Mammary epithelial cell (primary cell): ENCODE results near the gene ANKRD1.

Experiments used
- EZH2 ChIP-seq: IDR thresholded peaks from 2 replicates; pipeline ENCODE4 v1.6.1; 2012; ENCODE audit warnings: low read length, inconsistent platforms, borderline replicate concordance
- TF ChIP-seq, protein P1 (sequence below), 2 donors: IDR thresholded peaks in 1 of 2; conservative IDR thresholded peaks in 1 of 2; 2 replicates each; pipeline ENCODE4 v1.5.1; 2011 to 2012; ENCODE audit warnings: inconsistent platforms in 2 of 2, low read length in 2 of 2, mild to moderate bottlenecking in 2 of 2, control low read depth in 1 of 2, low read depth in 1 of 2; ENCODE audit not compliant: insufficient read depth in 1 of 2; ENCODE audit errors: extremely low read depth in 1 of 2

DNA sequence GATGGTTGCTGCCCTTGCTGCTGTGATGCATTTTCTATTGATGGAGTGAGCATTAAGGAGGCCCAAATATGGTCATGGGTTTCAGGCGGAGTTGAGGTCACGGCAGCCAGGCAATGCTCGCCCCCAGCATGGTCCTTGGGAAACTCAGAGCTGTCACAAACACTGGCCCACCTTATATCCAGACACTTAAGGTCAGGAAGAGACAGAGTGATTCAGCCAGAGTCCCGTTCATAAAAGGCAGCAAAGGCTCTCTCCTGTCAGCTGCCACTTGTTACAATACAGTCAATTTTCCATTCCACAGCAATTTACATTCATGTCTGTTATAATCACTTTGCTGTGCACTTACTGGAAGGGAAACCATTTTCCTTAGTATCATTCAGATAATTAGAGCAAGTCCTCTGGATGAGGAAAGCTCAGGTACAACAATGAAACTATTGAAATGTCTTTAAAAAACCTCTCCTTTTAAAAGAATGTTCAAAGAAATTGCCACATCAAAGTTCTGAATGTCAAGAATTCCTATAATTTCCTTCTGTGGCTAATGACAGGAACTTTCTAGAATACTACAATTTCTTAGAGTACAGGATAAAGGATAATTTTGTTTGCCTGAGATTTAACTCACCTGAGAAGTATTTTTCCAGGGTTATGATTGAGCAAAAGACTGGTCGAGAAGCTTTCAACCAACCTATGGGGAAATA is 14.8 kb upstream of the ANKRD1 start:
- TF ChIP-seq, protein P1, sequence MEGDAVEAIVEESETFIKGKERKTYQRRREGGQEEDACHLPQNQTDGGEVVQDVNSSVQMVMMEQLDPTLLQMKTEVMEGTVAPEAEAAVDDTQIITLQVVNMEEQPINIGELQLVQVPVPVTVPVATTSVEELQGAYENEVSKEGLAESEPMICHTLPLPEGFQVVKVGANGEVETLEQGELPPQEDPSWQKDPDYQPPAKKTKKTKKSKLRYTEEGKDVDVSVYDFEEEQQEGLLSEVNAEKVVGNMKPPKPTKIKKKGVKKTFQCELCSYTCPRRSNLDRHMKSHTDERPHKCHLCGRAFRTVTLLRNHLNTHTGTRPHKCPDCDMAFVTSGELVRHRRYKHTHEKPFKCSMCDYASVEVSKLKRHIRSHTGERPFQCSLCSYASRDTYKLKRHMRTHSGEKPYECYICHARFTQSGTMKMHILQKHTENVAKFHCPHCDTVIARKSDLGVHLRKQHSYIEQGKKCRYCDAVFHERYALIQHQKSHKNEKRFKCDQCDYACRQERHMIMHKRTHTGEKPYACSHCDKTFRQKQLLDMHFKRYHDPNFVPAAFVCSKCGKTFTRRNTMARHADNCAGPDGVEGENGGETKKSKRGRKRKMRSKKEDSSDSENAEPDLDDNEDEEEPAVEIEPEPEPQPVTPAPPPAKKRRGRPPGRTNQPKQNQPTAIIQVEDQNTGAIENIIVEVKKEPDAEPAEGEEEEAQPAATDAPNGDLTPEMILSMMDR (conservative IDR thresholded peaks at IDR 0.05 in 1 of 2, IDR thresholded peaks at IDR 0.05 in 1 of 2; ENCODE audit: extremely low read depth in 1 of 2, insufficient read depth in 1 of 2, low read depth in 1 of 2, low read length in 2 of 2), result no peak
- TF ChIP-seq EZH2, result no peak
